NT2/D1 (cell line): ENCODE measurements around the gene WDR27.

ENCODE experiments used
- SUZ12 ChIP-seq: IDR thresholded peaks from 2 replicates; pipeline ENCODE4 v1.6.1; 2011; ENCODE audit not compliant: insufficient read length, insufficient read depth; ENCODE audit errors: extremely low read depth
- YY1 ChIP-seq: IDR thresholded peaks from 2 replicates; pipeline ENCODE4 v1.6.1; 2011; ENCODE audit not compliant: insufficient read length, insufficient read depth

DNA sequence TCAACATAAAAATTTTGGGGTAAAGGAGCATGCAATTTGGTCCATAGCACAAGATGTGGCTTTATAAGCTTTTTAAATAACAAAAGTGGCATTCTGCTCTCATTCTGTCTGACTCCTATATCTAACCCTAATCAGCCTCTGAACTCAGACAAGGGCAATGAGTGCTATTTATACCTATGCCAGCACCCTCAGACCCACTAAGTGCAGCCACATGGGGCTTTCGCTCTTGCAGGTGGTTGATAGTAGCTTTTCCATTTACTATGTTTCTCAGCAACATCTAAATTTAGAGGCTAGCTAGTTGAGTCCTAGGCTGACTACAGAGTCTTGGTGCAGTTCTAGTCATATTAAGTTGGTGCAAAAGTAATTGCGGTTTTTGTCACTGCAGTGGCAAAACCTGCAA lies 231.0 kb downstream of the WDR27 start:
- TF ChIP-seq SUZ12 = no peak
- no peak for TF ChIP-seq YY1
